MM.1S (cell line): ENCODE measurements around the gene PRDM5.

Source experiments
- CTCF ChIP-seq: fragments of 300-600 bp; sonication (generic); IDR thresholded peaks from 2 replicates; pipeline ENCODE4 v1.5.1; 2016; ENCODE audit warnings: antibody characterized with exemption, low read length, mixed read lengths
- EZH2 ChIP-seq: fragments of 300-600 bp; sonication (generic); optimal IDR thresholded peaks from 2 replicates; pipeline ENCODE3; 2017; ENCODE audit warnings: low read depth, mild to moderate bottlenecking, antibody characterized with exemption, low read length, mixed read lengths
- EZH2phosphoT487 ChIP-seq: fragments of 300-600 bp; sonication (generic); IDR thresholded peaks from 2 replicates; pipeline ENCODE4 v1.6.1; 2018; ENCODE audit warnings: antibody characterized with exemption, low read length

DNA sequence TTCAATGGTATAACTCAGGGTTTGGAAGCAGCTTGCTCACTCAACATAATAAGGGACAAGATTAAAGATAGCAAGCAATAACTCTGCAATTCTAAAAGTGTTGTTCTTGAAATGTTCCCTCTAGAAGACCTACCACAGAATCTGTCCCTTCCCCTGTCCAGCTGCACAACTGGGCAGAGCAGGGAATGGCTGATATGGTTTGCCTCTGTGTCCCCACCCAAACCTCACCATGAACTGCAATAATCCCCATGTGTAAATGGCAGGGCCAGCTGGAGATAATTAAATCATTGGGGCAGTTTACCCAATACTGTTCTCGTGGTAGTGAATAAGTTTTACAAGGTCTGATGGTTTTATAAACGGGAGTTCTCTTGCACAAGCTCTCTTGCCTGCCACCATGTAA is 19.1 kb downstream of the PRDM5 start:
- TF ChIP-seq EZH2 (no peak), CTCF (no peak), EZH2phosphoT487 (no peak)
